Esophagus muscularis mucosa (tissue), 4 donors: ENCODE measurements around the gene GSN.

Experiments used
- EP300 ChIP-seq: sonication (generic); formaldehyde crosslinking; IDR thresholded peaks from one replicate; pipeline ENCODE4 v1.6.1; 2017; ENCODE audit warnings: antibody characterized with exemption
- POLR2A ChIP-seq: fragments of 450-650 bp; IDR thresholded peaks from one replicate; pipeline ENCODE4 v1.6.1; 2017; ENCODE audit warnings: antibody characterized with exemption, moderate library complexity, mild to moderate bottlenecking, low read depth
- POLR2AphosphoS5 ChIP-seq, 2 donors: sonication (generic); formaldehyde crosslinking; IDR thresholded peaks; one replicate each; pipeline ENCODE4 v1.6.1; 2017; ENCODE audit warnings: antibody characterized with exemption in 2 of 2
- TF ChIP-seq, protein P1 (sequence below), 3 experiments: fragments of 200-600 bp in 2 of 3; fragments of 450-650 bp in 1 of 3; sonication (generic) in 2 of 3; IDR thresholded peaks; one replicate each; pipeline ENCODE4 v1.5.1; 2017 to 2019; ENCODE audit warnings: antibody characterized with exemption in 3 of 3, mild to moderate bottlenecking in 2 of 3, moderate library complexity in 1 of 3

- TF ChIP-seq, protein P1, sequence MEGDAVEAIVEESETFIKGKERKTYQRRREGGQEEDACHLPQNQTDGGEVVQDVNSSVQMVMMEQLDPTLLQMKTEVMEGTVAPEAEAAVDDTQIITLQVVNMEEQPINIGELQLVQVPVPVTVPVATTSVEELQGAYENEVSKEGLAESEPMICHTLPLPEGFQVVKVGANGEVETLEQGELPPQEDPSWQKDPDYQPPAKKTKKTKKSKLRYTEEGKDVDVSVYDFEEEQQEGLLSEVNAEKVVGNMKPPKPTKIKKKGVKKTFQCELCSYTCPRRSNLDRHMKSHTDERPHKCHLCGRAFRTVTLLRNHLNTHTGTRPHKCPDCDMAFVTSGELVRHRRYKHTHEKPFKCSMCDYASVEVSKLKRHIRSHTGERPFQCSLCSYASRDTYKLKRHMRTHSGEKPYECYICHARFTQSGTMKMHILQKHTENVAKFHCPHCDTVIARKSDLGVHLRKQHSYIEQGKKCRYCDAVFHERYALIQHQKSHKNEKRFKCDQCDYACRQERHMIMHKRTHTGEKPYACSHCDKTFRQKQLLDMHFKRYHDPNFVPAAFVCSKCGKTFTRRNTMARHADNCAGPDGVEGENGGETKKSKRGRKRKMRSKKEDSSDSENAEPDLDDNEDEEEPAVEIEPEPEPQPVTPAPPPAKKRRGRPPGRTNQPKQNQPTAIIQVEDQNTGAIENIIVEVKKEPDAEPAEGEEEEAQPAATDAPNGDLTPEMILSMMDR (IDR thresholded peaks at IDR 0.05): no peak
- TF ChIP-seq EP300 (no peak), POLR2A (no peak), POLR2AphosphoS5 (IDR thresholded peaks at IDR 0.05) (no peak)
These were observed 16.9 kb downstream of the GSN start for GRCh38 chr9:121284733-121285451.
